SK-N-SH (cell line): ENCODE results near the gene CSNK1A1L.

Source experiments
- CTCF ChIP-seq: fragments of 200-600 bp; sonication (generic); IDR thresholded peaks from 2 replicates; pipeline ENCODE4 v1.6.1; 2017; ENCODE audit warnings: antibody characterized with exemption, mild to moderate bottlenecking, moderate library complexity
- SIN3A ChIP-seq: IDR thresholded peaks from 2 replicates; pipeline ENCODE4 v1.6.1; 2012; ENCODE audit warnings: low read depth, mild to moderate bottlenecking, low read length, moderate library complexity, borderline replicate concordance

- TF ChIP-seq SIN3A (no peak), CTCF (no peak)
Observed at GRCh38 chr13:37106642-37107041, 1.2 kb upstream of the CSNK1A1L start.
